ENCODE results near the gene PAX3. TPM values are rescaled to one million over a fixed set of nuclear protein-coding genes. Genes with fewer than 3 reads are reported as not detected.

PAX3 gene
- total and polyA plus RNA-seq, 5 experiments from 2014 or later: not detected

- H3K27ac Mint-ChIP-seq: no peak overlapping the region
- H3K9me3 Mint-ChIP-seq: peaks cover 0 to 5% (median 0%) of the 10 kb centered on the region in 9 donors
- H3K27me3 Mint-ChIP-seq: peaks cover 0 to 4% (median 0%) of the 10 kb centered on the region in 5 donors
- H3K4me1 Mint-ChIP-seq: no peaks in the 10 kb centered on the region
- POLR2A ChIA-PET: interaction anchor here (0.5 kb wide), 1 partner anchor 1225 kb away, joined by 3 read pairs; no protein-coding TSS in a partner anchor
- no peak for ATAC-seq
- no peak for DNase-seq
- no peak overlapping the region for H3K4me3 Mint-ChIP-seq
- H3K36me3 Mint-ChIP-seq: no peaks in the 10 kb centered on the region
Observed at GRCh38 chr2:222213049-222213448, 85.7 kb downstream of the PAX3 start.

- peaks cover 0 to 5% (median 0%) of the 10 kb centered on the region in 9 donors for H3K9me3 Mint-ChIP-seq
- no peak overlapping the region for H3K4me3 Mint-ChIP-seq
- POLR2A ChIA-PET: no interaction called here
- no peak overlapping the region for H3K27ac Mint-ChIP-seq
- ATAC-seq (no peak), DNase-seq (no peak)
- no peaks in the 10 kb centered on the region for H3K36me3 Mint-ChIP-seq
- peaks cover 0 to 4% (median 0%) of the 10 kb centered on the region in 5 donors for H3K27me3 Mint-ChIP-seq
- no peaks in the 10 kb centered on the region for H3K4me1 Mint-ChIP-seq
Observed at GRCh38 chr2:222212571-222212970, 86.2 kb downstream of the PAX3 start.

GRCh38 chr2:222208010-222208690 is 90.6 kb downstream of the PAX3 start:
- no peak overlapping the region for H3K27ac Mint-ChIP-seq
- POLR2A ChIA-PET: no interaction called here
- ATAC-seq (no peak), DNase-seq (no peak)
- peaks cover 0 to 4% (median 0%) of the 10 kb centered on the region in 9 donors for H3K9me3 Mint-ChIP-seq
- H3K27me3 Mint-ChIP-seq: peaks cover 0 to 4% (median 0%) of the 10 kb centered on the region in 5 donors
- no peaks in the 10 kb centered on the region for H3K36me3 Mint-ChIP-seq
- no peak overlapping the region for H3K4me3 Mint-ChIP-seq
- no peaks in the 10 kb centered on the region for H3K4me1 Mint-ChIP-seq

- POLR2A ChIA-PET: no interaction called here
- DNase-seq (no peak), ATAC-seq (no peak)
- H3K4me3 Mint-ChIP-seq: no peak overlapping the region
- peaks cover 0 to 13% (median 3%) of the 10 kb centered on the region in 5 donors for H3K27me3 Mint-ChIP-seq
- H3K36me3 Mint-ChIP-seq: no peaks in the 10 kb centered on the region
- no peak overlapping the region for H3K27ac Mint-ChIP-seq
- peaks cover 0 to 5% (median 0%) of the 10 kb centered on the region in 9 donors for H3K9me3 Mint-ChIP-seq
- no peaks in the 10 kb centered on the region for H3K4me1 Mint-ChIP-seq
Observed at GRCh38 chr2:222205136-222205535, 93.7 kb downstream of the PAX3 start.

- POLR2A ChIA-PET: no interaction called here
- Mint-ChIP-seq H3K27ac (no peak overlapping the region), H3K9me3 (peaks cover 0 to 2% (median 0%) of the 10 kb centered on the region in 9 donors), H3K36me3 (no peaks in the 10 kb centered on the region), H3K4me3 (no peak overlapping the region), H3K27me3 (peaks cover 0 to 23% (median 2%) of the 10 kb centered on the region in 5 donors), H3K4me1 (no peaks in the 10 kb centered on the region)
- no peak for ATAC-seq
- DNase-seq: no peak
Observed at GRCh38 chr2:222203041-222203440, 95.8 kb downstream of the PAX3 start.

- Mint-ChIP-seq H3K4me3 (no peak overlapping the region), H3K27me3 (peaks cover 0 to 36% (median 2%) of the 10 kb centered on the region in 5 donors)
Observed at GRCh38 chr2:222196159-222196558, 102.6 kb downstream of the PAX3 start.

GRCh38 chr2:222194669-222195068 is 104.1 kb downstream of the PAX3 start:
- Mint-ChIP-seq H3K4me3 (no peak overlapping the region), H3K27me3 (peaks cover 0 to 41% (median under 1%) of the 10 kb centered on the region in 5 donors), H3K9me3 (peaks cover 0 to 26% (median 3%) of the 10 kb centered on the region in 9 donors), H3K27ac (no peak overlapping the region), H3K36me3 (no peaks in the 10 kb centered on the region), H3K4me1 (no peaks in the 10 kb centered on the region)
- no peak for ATAC-seq
- POLR2A ChIA-PET: no interaction called here
- DNase-seq: no peak

More at GRCh38 chr2:222196159-222196558, 102.6 kb downstream of the PAX3 start:
- POLR2A ChIA-PET: no interaction called here
- H3K4me1 Mint-ChIP-seq: no peaks in the 10 kb centered on the region
- H3K36me3 Mint-ChIP-seq: no peaks in the 10 kb centered on the region
- no peak for DNase-seq
- H3K27ac Mint-ChIP-seq: no peak overlapping the region
- H3K9me3 Mint-ChIP-seq: peaks cover 0 to 11% (median 3%) of the 10 kb centered on the region in 9 donors
- no peak for ATAC-seq

GRCh38 chr2:222193328-222193983 is 105.3 kb downstream of the PAX3 start:
- POLR2A ChIA-PET: no interaction called here
- no peaks in the 10 kb centered on the region for H3K36me3 Mint-ChIP-seq
- H3K4me1 Mint-ChIP-seq: no peaks in the 10 kb centered on the region
- ATAC-seq (no peak), DNase-seq (no peak)
- no peak overlapping the region for H3K27ac Mint-ChIP-seq
- H3K4me3 Mint-ChIP-seq: no peak overlapping the region
- H3K27me3 Mint-ChIP-seq: peaks cover 0 to 45% (median 2%) of the 10 kb centered on the region in 5 donors
- peaks cover 0 to 38% (median 5%) of the 10 kb centered on the region in 9 donors for H3K9me3 Mint-ChIP-seq

- no peak for DNase-seq
- Mint-ChIP-seq H3K36me3 (no peaks in the 10 kb centered on the region), H3K4me1 (no peaks in the 10 kb centered on the region), H3K27ac (no peak overlapping the region), H3K9me3 (peaks cover 0 to 17% (median 2%) of the 10 kb centered on the region in 9 donors), H3K27me3 (peaks cover 0 to 1% (median 0%) of the 10 kb centered on the region in 5 donors), H3K4me3 (no peak overlapping the region)
- POLR2A ChIA-PET: no interaction called here
- ATAC-seq: no peak
Observed at GRCh38 chr2:222180619-222181018, 118.2 kb downstream of the PAX3 start.

- ATAC-seq: no peak
- no peaks in the 10 kb centered on the region for H3K4me1 Mint-ChIP-seq
Observed at GRCh38 chr2:222179592-222179991, 119.2 kb downstream of the PAX3 start.

GRCh38 chr2:222178450-222178849 is 120.3 kb downstream of the PAX3 start:
- Mint-ChIP-seq H3K27me3 (peaks cover 0 to 5% (median 0%) of the 10 kb centered on the region in 5 donors), H3K4me3 (no peak overlapping the region), H3K4me1 (no peaks in the 10 kb centered on the region), H3K36me3 (no peaks in the 10 kb centered on the region), H3K27ac (no peak overlapping the region), H3K9me3 (peaks cover 0 to 10% (median 2%) of the 10 kb centered on the region in 9 donors)
- POLR2A ChIA-PET: no interaction called here
- DNase-seq: no peak
- no peak for ATAC-seq

More at GRCh38 chr2:222179592-222179991, 119.2 kb downstream of the PAX3 start:
- H3K27ac Mint-ChIP-seq: no peak overlapping the region
- no peak overlapping the region for H3K4me3 Mint-ChIP-seq
- H3K36me3 Mint-ChIP-seq: no peaks in the 10 kb centered on the region
- peaks cover 0 to 5% (median 0%) of the 10 kb centered on the region in 5 donors for H3K27me3 Mint-ChIP-seq
- POLR2A ChIA-PET: no interaction called here
- H3K9me3 Mint-ChIP-seq: peaks cover 0 to 13% (median 2%) of the 10 kb centered on the region in 9 donors
- no peak for DNase-seq

GRCh38 chr2:222176890-222177289 is 121.9 kb downstream of the PAX3 start:
- H3K36me3 Mint-ChIP-seq: no peaks in the 10 kb centered on the region
- no peak for ATAC-seq
- DNase-seq: no peak
- peaks cover 0 to 12% (median 2%) of the 10 kb centered on the region in 9 donors for H3K9me3 Mint-ChIP-seq
- no peak overlapping the region for H3K27ac Mint-ChIP-seq
- H3K4me3 Mint-ChIP-seq: no peak overlapping the region
- no peaks in the 10 kb centered on the region for H3K4me1 Mint-ChIP-seq
- peaks cover 0 to 5% (median 0%) of the 10 kb centered on the region in 5 donors for H3K27me3 Mint-ChIP-seq
- POLR2A ChIA-PET: no interaction called here

GRCh38 chr2:222174450-222174849 is 124.3 kb downstream of the PAX3 start:
- H3K36me3 Mint-ChIP-seq: no peaks in the 10 kb centered on the region
- H3K9me3 Mint-ChIP-seq: peaks cover 0 to 24% (median 0%) of the 10 kb centered on the region in 9 donors
- H3K27me3 Mint-ChIP-seq: peaks cover 0 to 5% (median 0%) of the 10 kb centered on the region in 5 donors
- POLR2A ChIA-PET: no interaction called here
- ATAC-seq (no peak), DNase-seq (no peak)
- H3K4me3 Mint-ChIP-seq: no peak overlapping the region
- H3K27ac Mint-ChIP-seq: no peak overlapping the region
- no peaks in the 10 kb centered on the region for H3K4me1 Mint-ChIP-seq

Data from naive thymus-derived CD8-positive, alpha-beta T cell (primary cell).